Thoracic aorta (tissue), 2 donors: ENCODE measurements around the gene FBXO3. TPM values are rescaled to one million over a fixed set of nuclear protein-coding genes. Genes with fewer than 3 reads are reported as not detected.
A peak's percentile ranks its signal among the peaks of the same experiment; 100 is the strongest.

Source experiments
- ATAC-seq: fragments of 150-250 bp; one replicate; pipeline ENCODE4 v1.8.0; 2017; ENCODE audit warnings: low read depth; ENCODE audit not compliant: insufficient number of reproducible peaks, low FRiP score
- DNase-seq: peaks from one replicate; pipeline ENCODE4 v3.0.0-alpha.2; 2020; ENCODE audit warnings: low spot score
- H3K27ac ChIP-seq, 2 donors: fragments of 200-600 bp; sonication (generic); 1 replicate in 1 of 2; 2 replicates in 1 of 2; pipeline ENCODE4 v1.5.1; 2016; ENCODE audit warnings: mild to moderate bottlenecking in 2 of 2, moderate library complexity in 2 of 2
- H3K27me3 ChIP-seq: fragments of 200-600 bp; sonication (generic); replicated peaks from 2 replicates; pipeline ENCODE4 v1.6.0; 2016; ENCODE audit warnings: mild to moderate bottlenecking; ENCODE audit not compliant: insufficient read depth
- H3K36me3 ChIP-seq: fragments of 200-600 bp; sonication (generic); one replicate; pipeline ENCODE4 v1.5.1; 2016
- H3K4me1 ChIP-seq, 2 donors: fragments of 200-600 bp; sonication (generic); 1 replicate in 1 of 2; 2 replicates in 1 of 2; pipeline versions ENCODE4 v1.5.1 to v1.6.0; 2016; ENCODE audit warnings: low read depth in 2 of 2, mild to moderate bottlenecking in 1 of 2; ENCODE audit not compliant: control insufficient read depth in 1 of 2
- H3K4me3 ChIP-seq: fragments of 200-600 bp; sonication (generic); 2 replicates; pipeline ENCODE4 v1.5.1; 2016; ENCODE audit warnings: mild to moderate bottlenecking
- H3K9me3 ChIP-seq: fragments of 200-600 bp; sonication (generic); 2 replicates; pipeline ENCODE4 v1.5.1; 2016
- total RNA-seq, 2 donors: library from RNA; depleted of rRNA; stranded (reverse); fragments of >200 nt; gene quantifications; one replicate each; pipeline versions ENCODE4 v1.1.0 to v1.2.3, GENCODE V29; 2016
- TF ChIP-seq, protein P1 (sequence below): fragments of 200-600 bp; sonication (generic); IDR thresholded peaks from one replicate; pipeline ENCODE4 v1.5.1; 2019; ENCODE audit warnings: antibody characterized with exemption

Gene FBXO3
- total RNA-seq, 2 donors from 2014 or later: 35.1 to 73.8 TPM

DNA sequence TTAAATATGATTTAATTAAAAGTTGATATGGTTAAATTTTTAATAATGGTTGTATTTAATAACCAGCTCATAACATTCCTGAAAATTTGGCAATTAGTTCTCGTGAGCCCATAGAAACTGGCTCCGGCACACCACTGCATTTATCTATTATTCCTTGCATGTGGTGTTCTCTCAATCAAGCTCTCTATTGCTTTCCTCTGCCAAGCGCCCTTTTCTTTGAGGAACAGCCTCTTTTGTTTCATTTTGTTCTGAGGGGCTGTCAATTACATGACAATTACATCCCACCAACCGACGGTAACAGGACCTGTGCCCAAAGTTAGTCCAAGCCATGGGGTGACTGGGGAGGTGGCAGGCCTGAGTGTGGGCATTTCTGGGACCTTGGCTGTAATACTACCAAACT, 81.8 kb downstream of the FBXO3 start:
- Histone ChIP-seq H3K4me3 (peak overlapping the region; percentile 55), H3K9me3 (no peaks in the 10 kb centered on the region), H3K27ac (peak overlapping the region; percentile 85 to 90), H3K36me3 (no peaks in the 10 kb centered on the region), H3K27me3 (no peaks in the 10 kb centered on the region), H3K4me1 (peaks cover 19 to 44% of the 10 kb centered on the region in 2 donors)
- TF ChIP-seq, protein P1, sequence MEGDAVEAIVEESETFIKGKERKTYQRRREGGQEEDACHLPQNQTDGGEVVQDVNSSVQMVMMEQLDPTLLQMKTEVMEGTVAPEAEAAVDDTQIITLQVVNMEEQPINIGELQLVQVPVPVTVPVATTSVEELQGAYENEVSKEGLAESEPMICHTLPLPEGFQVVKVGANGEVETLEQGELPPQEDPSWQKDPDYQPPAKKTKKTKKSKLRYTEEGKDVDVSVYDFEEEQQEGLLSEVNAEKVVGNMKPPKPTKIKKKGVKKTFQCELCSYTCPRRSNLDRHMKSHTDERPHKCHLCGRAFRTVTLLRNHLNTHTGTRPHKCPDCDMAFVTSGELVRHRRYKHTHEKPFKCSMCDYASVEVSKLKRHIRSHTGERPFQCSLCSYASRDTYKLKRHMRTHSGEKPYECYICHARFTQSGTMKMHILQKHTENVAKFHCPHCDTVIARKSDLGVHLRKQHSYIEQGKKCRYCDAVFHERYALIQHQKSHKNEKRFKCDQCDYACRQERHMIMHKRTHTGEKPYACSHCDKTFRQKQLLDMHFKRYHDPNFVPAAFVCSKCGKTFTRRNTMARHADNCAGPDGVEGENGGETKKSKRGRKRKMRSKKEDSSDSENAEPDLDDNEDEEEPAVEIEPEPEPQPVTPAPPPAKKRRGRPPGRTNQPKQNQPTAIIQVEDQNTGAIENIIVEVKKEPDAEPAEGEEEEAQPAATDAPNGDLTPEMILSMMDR: no peak
- DNase-seq: no peak
- ATAC-seq: no peak

DNA sequence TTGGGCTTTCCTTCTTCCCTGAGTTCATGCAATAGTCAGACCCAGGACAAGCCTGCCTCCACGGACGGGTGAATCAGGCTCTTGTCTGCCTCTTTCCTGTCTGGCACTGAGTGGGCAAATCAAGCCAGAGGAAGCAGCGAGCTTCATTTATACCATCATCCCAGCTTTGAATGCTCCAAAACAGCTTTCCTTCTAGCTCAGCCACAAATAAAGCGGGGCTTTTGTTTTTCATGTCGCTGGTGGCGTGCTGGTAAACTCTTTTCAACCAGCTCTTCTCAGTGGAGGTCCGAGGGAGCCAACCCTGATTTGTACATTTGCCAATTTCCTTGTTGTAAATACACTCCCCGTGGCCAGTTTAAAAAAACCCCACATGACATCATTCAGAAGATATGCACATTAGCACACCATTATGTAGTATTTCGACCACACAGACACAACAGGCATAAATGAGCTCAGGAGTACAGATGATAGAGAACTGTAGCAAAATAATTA, 82.3 kb downstream of the FBXO3 start:
- H3K9me3 ChIP-seq: no peaks in the 10 kb centered on the region
- peaks cover 19 to 44% of the 10 kb centered on the region in 2 donors for H3K4me1 ChIP-seq
- peak overlapping the region; percentile 85 to 90 for H3K27ac ChIP-seq
- peak; percentile 63 for ATAC-seq
- H3K4me3 ChIP-seq: peak overlapping the region; percentile 55
- TF ChIP-seq, protein P1: no peak
- H3K27me3 ChIP-seq: no peaks in the 10 kb centered on the region
- no peaks in the 10 kb centered on the region for H3K36me3 ChIP-seq
- DNase-seq: no peak

DNA sequence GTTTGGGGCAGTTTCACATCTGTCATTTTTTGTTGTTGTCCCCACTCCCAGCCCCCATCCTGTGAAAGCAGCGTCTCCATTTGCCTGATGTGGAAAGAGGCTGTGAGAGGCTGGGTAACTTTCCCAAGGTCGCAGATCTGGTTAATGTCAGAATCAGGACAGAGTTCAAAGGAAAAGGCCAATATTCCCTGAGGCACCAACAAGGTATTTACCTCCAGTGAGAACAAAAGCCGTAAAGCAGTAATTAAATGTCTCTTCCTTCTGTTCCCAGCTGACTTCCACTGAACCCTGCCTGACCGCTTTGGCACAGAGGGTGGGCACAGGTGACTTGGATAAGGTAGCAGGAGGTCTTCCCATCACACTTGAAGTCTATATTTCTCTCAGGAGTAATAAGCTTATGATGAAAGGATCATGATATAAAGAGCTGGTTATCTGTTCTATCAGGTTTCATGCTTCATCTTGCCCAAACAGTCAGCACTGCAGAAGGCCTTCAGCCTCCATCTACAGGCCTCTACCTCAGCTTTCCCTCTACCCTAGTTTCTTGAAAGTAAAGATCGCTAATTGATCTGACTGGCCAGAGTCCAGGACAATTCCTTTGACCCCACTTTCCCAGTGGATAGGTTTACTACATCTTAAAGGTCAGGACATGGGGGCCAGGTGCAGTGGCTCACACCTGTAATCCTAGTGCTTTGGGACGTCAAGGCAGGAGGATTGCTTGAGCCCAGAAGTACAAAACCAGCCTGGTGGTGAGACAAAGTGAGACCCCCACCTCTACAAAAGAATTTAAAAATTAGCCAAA, 83.1 kb downstream of the FBXO3 start:
- H3K36me3 ChIP-seq: no peaks in the 10 kb centered on the region
- H3K4me1 ChIP-seq: peaks cover 19 to 44% of the 10 kb centered on the region in 2 donors
- no peaks in the 10 kb centered on the region for H3K9me3 ChIP-seq
- no peak overlapping the region for H3K4me3 ChIP-seq
- TF ChIP-seq, protein P1: no peak
- DNase-seq: no peak
- no peaks in the 10 kb centered on the region for H3K27me3 ChIP-seq
- ATAC-seq: no peak
- peak overlapping the region; percentile 85 to 90 for H3K27ac ChIP-seq

Other genes starting within 250 kb of the FBXO3 start
- gene C11orf91, start 73.7 kb downstream of the FBXO3 start, total RNA-seq: not detected
- gene CD59, start 38.1 kb downstream of the FBXO3 start, total RNA-seq: 100 to 1,000 TPM; 368 to 529 TPM
- 10 to 100 TPM; 37.0 to 74.3 TPM for gene LMO2, start 117.6 kb upstream of the FBXO3 start, total RNA-seq